Astrocyte of the spinal cord (primary cell): ENCODE results near the gene PKIB.
A peak's percentile ranks its signal among the peaks of the same experiment; 100 is the strongest.

Experiments
- DNase-seq: peaks from one replicate; pipeline ENCODE4 v3.0.0; 2011; ENCODE audit warnings: low read depth, low spot score
- H3K4me3 ChIP-seq: 2 replicates; pipeline ENCODE4 v1.5.1; 2011; ENCODE audit warnings: low read depth, mild to moderate bottlenecking, low read length, moderate library complexity
- CTCF ChIP-seq: IDR thresholded peaks from 2 replicates; pipeline ENCODE4 v1.5.1; 2012; ENCODE audit warnings: low read depth, mild to moderate bottlenecking, low read length, inconsistent platforms
- in situ Hi-C: cut with HindIII; loops from 2 replicates; pipeline ENCODE4 v1.10.0; 2017; ENCODE audit warnings: low sequenced_read_pairs

Gene PKIB

GRCh38 chr6:122604676-122605075 lies 5.5 kb upstream of the PKIB start:
- DNase-seq = no peak
- in situ Hi-C loops = no loop called here
- H3K4me3 ChIP-seq = no peak overlapping the region
- no peak for TF ChIP-seq CTCF

GRCh38 chr6:122610690-122611455 lies 668 bp downstream of the PKIB start:
- no peak for TF ChIP-seq CTCF
- in situ Hi-C loops = no loop called here
- peak; percentile 52 for DNase-seq
- peak overlapping the region; percentile 90 for H3K4me3 ChIP-seq

DNA sequence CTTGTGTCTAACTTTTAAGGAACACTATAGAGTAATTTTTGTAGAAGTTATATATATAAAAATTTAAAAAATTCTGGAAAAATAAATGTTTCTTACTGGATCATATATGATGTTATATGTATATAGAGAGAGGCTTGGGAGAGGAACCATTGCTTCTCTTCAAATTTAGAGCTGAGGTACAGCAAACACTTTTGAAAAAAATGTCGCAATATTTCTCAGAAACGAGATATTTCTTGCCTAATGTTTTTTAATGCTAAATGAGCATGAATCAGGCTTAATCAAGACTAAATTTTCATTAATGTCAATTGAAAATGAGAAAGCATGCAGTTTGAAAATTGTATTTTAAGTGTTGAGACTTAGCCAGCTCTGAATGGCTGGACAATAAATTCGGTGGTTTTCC lies 2.6 kb downstream of the PKIB start:
- no peak for DNase-seq
- H3K4me3 ChIP-seq = peak overlapping the region; percentile 28
- no peak for TF ChIP-seq CTCF
- in situ Hi-C loops = no loop called here

DNA sequence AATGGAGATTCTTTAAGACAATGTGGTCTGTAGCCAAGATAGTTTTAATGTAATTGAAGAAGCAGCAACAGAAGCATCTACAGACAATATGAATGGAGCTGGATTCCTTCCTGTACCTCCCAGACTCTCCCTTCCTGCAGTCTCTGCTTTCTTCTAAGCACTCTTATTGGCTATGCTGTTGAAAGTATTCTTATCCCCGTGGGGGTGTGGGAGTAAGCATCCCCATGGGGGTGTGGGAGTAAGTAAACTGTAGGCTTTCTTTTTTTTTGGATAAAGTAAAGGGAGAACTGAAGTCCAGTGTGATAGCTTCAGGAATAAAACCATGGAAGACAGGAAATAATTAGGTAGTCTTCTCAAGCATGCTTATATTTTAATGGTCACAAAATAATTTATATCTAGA lies 4.1 kb downstream of the PKIB start:
- H3K4me3 ChIP-seq = no peak overlapping the region
- in situ Hi-C loops = no loop called here
- TF ChIP-seq CTCF = no peak
- no peak for DNase-seq

GRCh38 chr6:122615409-122615808 lies 5.2 kb downstream of the PKIB start:
- no peak for TF ChIP-seq CTCF
- H3K4me3 ChIP-seq = no peak overlapping the region
- in situ Hi-C loops = no loop called here

GRCh38 chr6:122616877-122617276 lies 6.7 kb downstream of the PKIB start:
- no peak overlapping the region for H3K4me3 ChIP-seq
- DNase-seq = no peak
- in situ Hi-C loops = no loop called here
- TF ChIP-seq CTCF = no peak

More at GRCh38 chr6:122615409-122615808, 5.2 kb downstream of the PKIB start:
- no peak for DNase-seq

GRCh38 chr6:122619309-122619708 lies 9.1 kb downstream of the PKIB start:
- TF ChIP-seq CTCF = no peak
- in situ Hi-C loops = no loop called here
- DNase-seq = no peak
- H3K4me3 ChIP-seq = no peak overlapping the region
